ENCODE data around the gene POLG.
A peak's percentile ranks its signal among the peaks of the same experiment; 100 is the strongest.

GRCh38 chr15:89334510-89335297 lies at the start of gene POLG:
- TF ChIP-seq CTCF (conservative IDR thresholded peaks at IDR 0.05) (no peak), ZFX (IDR thresholded peaks at IDR 0.05) (peak; percentile 100)

All from C4-2B (cell line).